DLD1 (cell line): Measurements from ENCODE around the gene ZDHHC18.
"Not testable (repeated sequence)": the region's sequence is repeated elsewhere in the genome, so short reads cannot be mapped to it uniquely, and the experiment has no call there.

Experiments
- in situ Hi-C: cut with HindIII; loops from 2 replicates; pipeline ENCODE4 v1.10.0; 2017; ENCODE audit warnings: low sequenced_read_pairs

ZDHHC18 gene

DNA sequence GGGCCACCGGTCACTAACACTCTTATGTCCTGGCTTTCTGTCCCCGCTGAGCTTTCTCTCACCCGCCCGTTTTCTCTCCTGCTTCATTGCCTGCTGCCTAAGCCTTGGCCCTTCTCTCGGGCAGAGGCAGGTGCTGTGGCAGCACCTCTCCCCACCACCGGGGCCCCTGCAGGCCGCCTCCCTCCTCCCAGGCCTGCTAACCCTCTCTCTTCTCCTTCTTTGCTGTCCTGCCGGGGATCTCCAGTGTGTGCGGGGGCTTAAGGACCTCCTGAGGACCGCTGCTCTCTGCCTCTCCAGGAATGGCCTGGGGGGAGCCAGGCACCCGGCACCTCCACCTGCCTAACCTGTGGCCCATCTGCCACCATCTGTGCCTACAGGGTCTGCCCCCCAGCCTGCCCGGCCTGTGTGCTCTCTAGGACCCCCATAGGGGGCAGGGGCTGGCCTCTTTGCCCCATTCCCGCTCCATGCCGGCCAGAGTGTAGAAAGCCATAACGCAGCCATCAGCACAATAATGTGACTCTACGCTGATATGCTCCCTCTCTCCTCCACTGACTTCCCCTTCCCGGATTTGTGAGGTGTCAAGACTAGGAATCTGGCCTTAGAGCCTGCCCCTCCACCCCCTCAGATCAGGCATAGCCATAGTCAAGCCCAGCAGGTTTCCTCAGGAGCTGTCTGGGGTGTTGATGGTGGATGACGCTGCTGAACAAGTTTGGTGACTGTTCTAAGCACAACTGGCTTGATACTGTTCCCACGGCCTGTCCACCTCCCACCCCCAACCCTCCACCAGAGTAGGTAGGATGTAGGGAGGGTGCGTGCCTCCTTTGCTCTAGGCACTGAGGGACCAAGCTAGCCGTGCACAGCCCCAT, 30.3 kb downstream of the ZDHHC18 start:
- in situ Hi-C loops = no loop called here

DNA sequence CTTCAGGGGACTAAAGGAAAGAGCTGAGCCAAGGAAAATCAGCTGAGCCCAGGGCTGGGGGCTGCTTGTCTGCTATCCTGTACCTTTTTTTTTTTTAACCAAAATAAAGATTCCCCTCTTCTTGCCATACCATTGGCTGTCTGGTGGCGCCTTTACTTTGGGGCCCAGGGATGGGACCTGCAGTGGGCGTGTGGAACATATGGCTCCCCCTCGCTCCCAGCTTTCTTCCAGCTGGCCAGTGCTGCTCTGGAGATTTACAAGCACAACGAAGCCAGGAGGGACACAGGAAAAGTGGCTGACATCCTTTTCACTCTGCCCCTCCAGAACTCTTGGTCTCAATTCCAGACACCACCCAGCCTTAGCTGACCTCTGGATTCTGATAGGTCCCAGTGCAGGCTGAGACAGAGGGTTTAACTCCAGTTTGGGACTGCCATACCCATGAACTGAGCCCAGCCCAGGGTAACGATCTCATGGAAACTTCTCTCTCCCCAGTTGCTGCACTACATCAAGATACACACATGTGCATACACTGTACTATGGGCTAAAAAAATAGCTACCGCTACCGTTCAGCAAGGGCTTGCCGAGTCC, 31.1 kb downstream of the ZDHHC18 start:
- in situ Hi-C loops = no loop called here

DNA sequence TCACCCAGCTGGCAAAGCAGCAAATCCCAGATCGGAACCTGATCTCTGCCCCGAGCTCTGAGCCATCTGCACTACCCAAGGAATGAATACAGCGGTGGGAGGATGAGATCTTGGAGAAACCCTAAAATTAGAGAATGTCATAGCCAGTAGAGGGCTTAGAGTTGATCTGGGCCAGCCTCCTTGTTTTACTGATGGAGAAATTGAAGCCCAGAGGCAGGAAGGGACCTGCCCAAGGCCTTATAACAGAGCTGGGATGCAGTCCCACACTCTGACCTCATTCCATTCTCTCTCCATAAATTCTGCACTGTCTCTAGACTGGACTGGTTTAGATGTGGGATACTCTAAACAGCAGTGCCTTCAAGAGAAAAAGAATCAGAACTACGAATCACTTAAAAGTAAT, 31.7 kb downstream of the ZDHHC18 start:
- in situ Hi-C loops = no loop called here

GRCh38 chr1:26858891-26859640, 32.6 kb downstream of the ZDHHC18 start:
- in situ Hi-C loops = no loop called here

DNA sequence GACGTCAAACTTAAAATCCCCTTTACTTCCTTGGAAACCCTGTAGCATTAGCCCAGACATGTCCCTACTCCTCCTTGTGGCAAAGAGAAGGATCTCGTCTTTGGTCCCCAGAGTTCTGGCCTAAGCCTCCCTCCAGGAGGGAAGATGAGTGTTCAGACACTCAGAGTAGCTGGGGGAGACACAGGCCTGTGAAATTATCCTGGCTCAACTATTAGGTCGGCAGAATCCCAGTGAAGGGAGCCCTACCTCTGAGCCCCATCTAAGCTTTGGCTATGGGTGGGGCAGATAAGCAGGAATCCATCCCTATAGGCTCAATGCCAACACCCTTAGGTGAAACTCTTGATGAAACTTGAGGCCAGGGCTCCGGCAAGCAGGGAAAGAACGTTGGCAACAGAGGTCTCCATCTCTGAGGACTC, 34.8 kb downstream of the ZDHHC18 start:
- in situ Hi-C loops = no loop called here

GRCh38 chr1:26861889-26862378, 35.4 kb downstream of the ZDHHC18 start:
- in situ Hi-C loops = no loop called here

- in situ Hi-C loops = no loop called here
Measured at GRCh38 chr1:26862781-26863684, 36.5 kb downstream of the ZDHHC18 start, which contains the start of gene SFN. Gene SFN, plus strand, starts transcription at chr1:26863149. Its CDS starts 64 bp downstream, at chr1:26863213.

- in situ Hi-C loops = no loop called here
Measured at GRCh38 chr1:26863685-26864077, 37.2 kb downstream of the ZDHHC18 start.

DNA sequence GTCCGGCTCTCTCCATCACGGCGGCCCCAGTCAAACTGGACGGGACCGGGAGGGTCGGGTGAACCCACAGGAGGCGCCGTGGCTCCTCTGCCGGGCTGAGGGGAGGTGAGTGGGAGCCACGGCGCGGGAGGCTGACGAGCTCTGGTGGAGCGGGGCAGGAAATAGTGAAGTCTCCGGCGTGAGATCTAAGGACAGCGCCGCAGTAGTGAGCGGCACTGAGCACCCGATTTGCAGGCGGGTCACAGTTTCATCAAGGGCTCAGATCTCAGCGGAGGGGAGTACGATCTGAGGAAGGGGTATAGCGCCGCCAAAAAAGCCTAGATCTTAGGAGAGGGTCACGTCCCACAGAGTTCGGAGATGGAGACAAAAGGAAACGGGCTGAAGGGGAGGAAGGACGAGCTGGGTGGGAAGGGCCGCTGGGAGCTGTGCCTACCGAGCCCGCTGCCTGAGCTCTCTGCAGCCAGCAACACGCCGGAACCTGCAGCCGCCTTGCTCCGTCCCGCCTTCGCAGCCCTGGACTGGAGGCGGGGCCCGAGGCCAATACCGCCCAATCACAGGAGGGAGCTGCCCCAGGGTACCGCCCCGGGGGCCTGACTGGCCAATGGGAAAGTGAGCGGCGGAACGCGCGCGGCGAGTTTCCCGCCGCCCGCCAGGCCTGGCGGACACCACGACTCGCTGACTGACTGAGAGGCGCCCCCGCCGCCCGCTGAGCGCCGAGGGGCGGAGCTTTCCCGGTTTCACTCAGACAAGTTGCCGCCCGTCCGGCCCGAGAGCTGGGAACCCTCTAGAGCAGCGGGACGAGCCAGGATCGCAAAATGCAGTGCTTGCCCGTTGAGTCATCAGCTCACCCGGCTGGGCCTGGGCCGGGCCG, 38.4 kb downstream of the ZDHHC18 start:
- in situ Hi-C loops = no loop called here

DNA sequence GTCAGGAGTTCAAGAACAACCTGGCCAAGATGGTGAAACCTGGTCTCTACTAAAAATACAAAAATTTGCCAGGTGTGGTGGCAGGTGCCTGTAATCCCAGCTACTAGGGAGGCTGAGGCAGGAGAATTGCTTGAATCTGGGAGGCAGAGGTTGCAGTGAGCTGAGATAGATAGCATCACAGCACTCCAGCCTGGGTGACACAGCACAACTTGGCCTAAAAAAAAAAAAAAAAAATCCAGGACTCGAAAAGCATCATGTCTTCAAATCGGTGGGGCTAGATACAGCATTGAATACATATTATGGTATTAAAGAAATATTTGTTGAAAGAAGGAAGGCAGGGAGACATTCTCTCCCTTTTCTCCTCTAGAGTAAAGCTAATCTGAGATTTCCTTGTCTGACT, 46.6 kb downstream of the ZDHHC18 start:
- in situ Hi-C loops = not testable (repeated sequence)

DNA sequence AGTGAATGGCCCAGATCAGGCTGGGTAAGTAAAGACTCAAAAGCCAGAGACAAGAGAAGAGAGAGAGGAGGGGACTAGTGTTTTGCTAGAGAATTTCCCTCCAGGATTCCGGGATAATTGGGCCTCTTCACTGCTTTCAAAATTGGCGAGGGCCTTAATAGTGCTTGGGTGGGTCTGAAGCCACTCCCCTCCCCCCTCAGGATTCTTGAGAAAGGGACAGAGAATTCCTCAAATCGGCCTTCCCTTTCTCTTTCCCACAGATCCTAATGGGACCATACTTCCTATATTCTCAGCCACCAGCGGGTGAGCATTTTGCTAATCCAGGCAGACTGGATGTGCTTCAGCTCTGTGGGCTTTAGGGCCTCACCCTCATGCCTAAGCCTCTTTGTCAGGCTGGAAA, 48.4 kb downstream of the ZDHHC18 start:
- in situ Hi-C loops = no loop called here

GRCh38 chr1:26877326-26877725, 50.8 kb downstream of the ZDHHC18 start:
- in situ Hi-C loops = no loop called here

GRCh38 chr1:26879793-26880192, 53.3 kb downstream of the ZDHHC18 start:
- in situ Hi-C loops = loop anchor here (5.0 kb wide), 1 partner anchor 47 kb away; no protein-coding TSS in a partner anchor

DNA sequence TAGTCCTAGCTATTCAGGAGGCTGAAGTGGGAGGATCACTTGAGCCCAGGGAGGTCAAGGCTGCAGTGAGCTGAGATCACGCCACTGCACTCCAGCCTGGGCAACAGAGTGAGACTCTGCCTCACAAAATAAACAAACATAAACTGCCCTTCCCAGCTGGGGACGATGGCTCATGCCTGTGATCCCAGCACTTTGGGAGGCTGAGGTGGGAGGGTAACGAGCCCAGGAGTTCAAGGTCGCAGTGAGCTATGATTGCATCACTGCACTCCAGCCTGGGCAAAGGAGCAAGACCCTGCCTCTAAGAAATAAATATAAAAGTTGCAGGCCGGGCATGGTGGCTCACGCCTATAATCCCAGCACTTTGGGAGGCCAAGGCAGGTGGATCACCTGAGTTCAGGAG, 55.1 kb downstream of the ZDHHC18 start:
- in situ Hi-C loops = loop anchor here (5.0 kb wide), 1 partner anchor 49 kb away; no protein-coding TSS in a partner anchor

- in situ Hi-C loops = loop anchor here (5.0 kb wide), 1 partner anchor 51 kb away; no protein-coding TSS in a partner anchor
Measured at GRCh38 chr1:26882696-26883463, 56.4 kb downstream of the ZDHHC18 start.

GRCh38 chr1:26887125-26887524, 60.6 kb downstream of the ZDHHC18 start:
- in situ Hi-C loops = no loop called here

DNA sequence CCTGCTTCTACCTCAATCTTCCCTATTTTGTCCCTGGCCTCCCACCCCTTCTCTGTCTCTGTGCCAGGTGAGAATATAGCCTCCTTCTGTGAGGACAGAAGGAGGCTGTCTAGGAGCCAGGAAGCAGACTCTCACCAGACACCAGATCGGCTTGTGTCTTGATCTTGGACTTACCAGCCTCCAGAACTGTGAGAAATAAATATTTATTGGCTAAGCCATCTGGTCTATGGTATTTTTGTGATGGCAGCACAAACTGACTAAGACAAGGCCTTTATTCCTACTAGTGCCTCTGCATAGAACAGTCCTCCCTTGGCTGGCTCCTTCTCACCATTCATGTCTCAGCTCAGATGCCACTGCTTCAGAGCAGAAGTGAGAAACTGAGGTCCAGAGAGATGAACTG, 61.7 kb downstream of the ZDHHC18 start:
- in situ Hi-C loops = no loop called here
